Activated CD8-positive, alpha-beta memory T cell treated with anti-CD3 and anti-CD28 coated beads for 24 hours (primary cell): ENCODE data around the gene HOMER2.
"Not testable (repeated sequence)": the region's sequence is repeated elsewhere in the genome, so short reads cannot be mapped to it uniquely, and the experiment has no call there.

ENCODE experiments used
- DNase-seq: peaks from one replicate; pipeline ENCODE4 v3.0.0-alpha.2; 2020

The HOMER2 gene

DNA sequence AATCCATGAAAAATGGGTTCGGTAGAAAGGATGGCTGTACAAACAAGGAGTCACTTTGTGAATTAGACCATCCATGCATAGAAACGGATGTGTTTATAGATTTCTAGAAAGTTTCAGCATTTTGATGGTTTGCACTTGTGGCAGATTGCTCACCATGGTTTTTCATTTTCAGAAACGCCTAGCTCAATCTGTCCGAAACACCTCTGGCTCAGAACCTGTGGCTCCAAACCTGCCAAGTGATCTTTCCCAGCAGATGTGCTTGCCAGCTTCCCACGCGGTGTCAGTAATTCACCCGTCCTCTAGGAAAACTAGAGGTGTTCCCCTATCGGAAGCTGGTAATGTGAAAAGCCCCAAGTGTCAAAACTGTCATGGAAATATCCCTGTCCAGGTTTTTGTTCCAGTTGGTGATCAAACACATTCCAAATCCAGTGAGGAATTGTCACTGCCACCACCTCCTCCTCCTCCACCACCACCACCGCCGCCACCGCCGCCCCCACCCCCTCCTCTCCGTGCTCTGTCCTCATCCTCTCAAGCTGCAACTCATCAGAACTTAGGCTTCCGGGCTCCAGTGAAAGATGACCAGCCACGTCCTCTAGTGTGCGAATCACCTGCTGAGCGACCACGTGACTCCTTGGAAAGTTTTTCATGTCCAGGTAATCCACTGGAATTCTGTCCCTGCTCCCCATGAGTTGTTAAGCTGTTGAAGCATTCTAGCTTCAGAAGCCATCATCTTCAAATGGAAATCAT is 121.9 kb downstream of the HOMER2 start:
- no peak for DNase-seq

DNA sequence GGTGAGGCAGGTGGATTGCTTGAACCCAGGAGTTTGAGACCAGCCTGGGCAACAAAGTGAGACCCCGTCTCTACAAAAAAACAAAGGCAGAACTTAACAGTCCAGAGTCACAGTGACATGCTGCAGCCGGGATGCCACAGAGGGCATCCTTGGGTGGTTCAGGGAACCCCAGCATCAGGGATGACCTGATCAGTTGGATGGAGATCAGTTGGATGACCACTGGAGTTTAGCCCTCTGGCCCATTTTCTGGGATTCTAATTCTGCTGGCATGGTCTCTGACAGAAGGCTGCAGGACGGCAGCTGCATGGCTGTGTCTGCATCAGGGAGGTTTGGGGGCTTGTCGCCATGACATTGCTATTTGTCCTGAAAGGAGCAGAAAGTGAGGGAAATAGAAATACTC is 123.3 kb downstream of the HOMER2 start:
- no peak for DNase-seq

DNA sequence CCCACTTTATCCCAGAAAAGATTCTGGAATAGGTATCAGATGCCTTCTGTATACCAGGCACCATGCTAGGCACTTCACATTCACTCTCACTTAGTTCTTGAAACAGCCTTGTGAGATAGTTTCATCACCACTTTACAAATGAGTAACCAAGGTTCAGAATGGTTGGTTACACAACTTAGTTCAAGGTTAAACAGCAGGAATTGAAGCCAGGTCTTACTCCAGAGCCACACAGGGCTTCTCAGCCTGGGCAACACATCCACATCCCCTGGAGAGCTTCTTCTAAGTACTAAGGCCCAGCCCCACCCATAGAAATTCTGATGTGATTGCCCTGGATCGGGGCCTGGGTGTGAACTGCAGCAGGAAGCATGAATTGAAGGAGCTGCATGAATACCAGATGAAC is 124.4 kb downstream of the HOMER2 start:
- DNase-seq: no peak

DNA sequence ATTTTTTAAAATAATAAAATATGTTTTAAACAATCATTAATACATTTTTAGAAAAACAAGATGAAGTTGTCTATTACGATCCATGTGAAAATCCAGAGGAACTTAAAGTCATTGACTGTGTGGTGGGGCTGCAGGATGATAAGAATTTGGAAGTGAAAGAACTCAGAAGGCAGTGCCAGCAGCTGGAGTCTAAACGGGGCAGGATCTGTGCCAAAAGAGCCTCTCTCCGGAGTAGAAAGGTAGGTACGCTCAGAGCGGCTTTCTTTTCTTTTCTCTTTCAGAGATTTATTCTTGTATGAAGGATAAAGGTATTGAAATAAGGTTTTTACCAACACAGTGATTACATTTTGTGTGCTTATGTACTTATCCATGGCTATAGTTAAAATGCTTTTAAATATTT is 129.5 kb downstream of the HOMER2 start:
- no peak for DNase-seq

DNA sequence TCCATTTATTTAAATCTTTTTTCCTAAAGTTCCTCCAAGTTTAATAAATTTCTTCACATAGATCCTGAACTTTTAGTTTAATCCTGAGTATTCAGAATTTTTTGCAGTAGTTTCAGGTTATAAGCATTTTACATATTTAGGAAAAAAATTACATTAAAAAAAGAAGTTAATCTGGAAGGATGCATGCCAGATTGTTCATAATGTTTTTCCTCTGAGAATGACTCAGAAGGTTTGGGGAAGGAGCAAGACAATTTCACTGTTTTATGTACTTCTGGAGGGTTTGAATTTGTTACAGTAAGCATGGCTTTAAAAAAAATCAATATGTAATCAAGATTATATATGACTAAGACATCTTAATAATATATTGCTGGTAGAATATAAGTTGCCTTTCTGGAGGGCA is 130.7 kb downstream of the HOMER2 start:
- not testable (repeated sequence) for DNase-seq

DNA sequence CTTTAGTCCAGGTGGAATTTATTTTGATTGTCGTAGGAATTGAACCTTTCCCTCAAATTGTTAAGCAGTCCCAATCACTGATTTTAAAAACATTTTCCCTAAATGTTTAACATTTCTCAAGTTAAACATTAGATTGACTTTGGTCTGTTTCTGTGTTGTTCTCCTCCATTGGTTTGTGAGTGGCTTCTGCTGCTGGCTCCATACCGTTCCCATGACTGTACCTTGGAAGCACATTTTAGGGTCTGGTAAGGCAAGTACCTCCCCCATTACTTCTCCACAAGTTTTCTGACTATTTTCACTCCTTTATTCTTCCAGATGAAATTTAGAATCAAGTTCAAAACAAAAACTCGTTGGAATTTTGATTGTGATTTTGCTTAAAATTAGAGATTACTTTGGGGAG is 131.1 kb downstream of the HOMER2 start:
- not testable (repeated sequence) for DNase-seq

DNA sequence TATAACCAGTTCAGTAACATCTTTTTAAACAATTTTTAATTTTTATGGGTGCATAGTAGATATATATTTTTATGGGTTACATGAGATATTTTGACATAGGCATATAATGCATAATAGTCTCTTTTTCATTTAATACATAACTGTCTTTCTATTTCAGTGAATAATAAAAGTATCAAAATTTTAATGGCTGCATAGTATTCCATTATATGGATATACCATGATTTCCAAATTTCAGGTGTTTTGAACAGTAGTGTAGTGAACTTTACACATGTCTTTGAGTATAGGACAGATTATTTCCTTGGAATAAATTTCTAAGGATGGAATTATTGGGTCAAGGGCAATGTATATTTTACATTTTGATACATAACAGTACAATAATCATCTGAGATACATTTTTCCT is 132.4 kb downstream of the HOMER2 start:
- no peak for DNase-seq

DNA sequence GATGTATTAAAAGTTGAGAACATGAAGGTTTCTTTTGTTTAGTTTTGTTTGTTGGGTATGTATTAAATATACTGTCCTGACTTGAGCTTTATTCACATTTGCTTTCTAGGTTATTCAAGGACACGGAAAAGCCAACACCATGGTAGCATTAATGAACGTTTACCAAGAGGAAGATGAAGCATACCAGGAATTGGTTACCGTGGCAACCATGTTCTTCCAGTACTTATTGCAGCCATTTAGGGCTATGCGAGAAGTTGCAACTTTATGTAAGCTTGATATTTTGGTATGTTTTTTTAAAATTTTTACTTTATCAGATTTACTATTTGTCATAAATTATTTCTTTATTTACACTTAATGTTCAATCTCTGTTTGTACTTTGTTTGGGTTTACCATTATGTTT is 139.5 kb downstream of the HOMER2 start:
- DNase-seq: no peak

DNA sequence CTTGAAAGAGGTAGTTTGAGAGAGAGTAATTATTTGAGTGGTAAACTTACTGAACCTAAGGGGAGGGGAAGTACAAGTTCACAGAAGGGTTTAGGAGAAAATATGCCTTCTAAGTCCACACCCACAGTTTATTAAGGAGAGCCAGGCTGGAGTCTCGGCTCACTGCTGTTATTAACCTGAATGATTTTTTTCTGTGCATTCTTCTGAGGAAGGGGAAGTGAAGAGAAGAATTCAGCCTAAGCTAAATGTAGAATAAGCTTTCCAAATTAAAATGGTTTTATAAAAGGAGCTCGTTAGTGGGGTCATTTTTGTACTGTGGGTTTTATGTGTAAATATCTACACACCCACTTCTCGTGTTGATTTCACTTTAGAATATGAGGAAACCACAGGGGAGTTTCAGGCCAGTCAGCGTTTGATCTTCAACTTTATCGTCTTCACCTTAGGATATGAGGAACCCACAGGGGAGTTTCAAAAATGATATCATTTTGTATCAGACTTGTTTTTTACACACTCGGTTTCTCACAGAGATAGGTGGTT is 141.6 kb downstream of the HOMER2 start:
- no peak for DNase-seq

DNA sequence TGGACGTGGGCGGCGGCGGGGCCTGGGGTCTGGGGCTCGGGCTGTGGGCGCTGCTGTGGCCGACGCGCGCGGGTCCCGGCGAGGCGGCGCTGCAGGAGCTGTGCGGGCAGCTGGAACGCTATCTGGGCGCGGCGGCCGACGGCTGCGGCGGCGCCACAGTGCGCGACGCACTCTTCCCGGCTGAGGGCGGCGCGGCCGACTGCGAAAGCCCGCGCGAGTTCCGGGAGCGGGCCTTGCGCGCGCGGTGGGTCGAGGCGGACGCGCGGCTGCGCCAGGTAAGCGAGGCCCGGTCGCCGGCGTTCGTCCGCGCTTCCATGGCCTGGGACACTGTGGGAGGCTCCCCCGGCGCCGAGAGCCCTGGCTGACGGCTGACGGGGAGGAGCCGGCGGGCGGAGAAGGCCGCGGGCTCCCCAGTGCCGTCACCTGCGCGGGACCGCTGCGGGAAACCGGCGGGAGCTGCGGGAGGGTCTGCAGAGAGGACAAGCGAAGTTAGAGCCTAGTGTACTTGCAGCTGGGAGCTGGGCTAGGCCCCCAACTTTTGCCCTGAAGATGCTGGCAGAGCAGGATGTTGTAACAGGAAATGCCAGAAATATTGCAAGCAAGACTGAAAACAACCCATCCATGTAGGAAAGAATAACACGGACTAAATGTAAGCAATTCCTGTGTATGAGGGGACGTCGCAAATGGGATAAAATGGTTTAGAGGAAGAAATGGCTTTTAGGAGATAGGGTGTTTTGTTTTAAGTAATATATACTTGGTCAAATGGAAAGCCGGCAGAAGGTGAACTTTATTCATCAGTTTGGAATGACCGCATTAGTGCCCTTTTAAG is 142.2 kb downstream of the HOMER2 start:
- peak; percentile 68 for DNase-seq

DNA sequence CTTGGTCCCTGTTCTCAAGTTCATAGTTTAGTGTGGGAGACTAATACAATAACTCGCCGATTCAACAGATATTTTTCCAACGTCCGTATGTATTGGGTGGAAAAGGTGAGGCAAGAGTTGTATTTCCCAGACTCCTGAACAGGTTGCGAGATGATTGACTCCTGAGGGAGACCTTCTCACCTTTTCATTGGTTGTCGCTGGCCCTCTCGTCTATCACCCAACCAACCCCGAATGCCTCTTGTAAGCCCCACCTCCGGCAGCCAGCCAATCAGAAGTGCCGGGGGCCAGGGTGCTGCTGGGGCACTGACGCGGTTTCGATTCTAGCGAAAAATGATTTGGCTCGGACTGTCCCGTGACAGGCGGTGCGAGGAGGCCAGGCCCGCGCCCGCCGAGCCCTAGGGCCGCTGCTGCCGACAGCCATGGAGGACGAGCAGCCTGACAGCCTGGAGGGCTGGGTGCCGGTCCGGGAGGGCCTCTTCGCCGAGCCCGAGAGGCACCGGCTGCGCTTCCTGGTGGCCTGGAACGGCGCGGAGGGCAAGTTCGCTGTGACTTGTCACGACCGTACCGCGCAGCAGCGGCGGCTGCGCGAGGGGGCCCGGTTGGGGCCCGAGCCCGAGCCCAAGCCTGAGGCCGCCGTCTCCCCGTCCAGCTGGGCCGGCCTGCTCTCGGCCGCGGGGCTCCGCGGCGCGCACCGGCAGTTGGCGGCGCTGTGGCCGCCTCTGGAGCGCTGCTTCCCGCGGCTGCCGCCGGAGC is 143.0 kb downstream of the HOMER2 start, which contains the start of gene WHAMM:
Gene WHAMM (plus strand): TSS at position 321 of the 753 bp plus-strand sequence. CDS start 99 bp downstream, at position 420.
- DNase-seq: peak; percentile 95

DNA sequence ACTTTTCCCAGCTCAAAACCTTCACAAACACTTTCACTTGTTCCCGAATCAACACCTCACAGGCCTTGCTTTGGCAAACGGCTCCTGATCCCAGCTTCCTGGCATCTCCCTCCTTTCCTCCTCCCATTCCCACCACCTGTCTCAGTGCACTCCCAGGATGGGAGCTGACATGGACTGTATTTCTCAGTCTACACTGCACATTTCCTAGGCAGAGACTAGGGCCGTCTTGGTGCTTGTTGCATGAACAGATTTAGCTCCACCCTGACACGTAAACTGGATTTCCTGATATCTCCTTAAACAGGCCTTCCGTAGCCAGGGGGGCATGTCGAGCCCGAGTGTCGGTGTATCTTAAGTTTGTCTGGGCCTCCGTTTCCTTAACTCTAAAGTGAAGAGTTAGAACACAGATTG is 143.9 kb downstream of the HOMER2 start:
- DNase-seq: no peak

DNA sequence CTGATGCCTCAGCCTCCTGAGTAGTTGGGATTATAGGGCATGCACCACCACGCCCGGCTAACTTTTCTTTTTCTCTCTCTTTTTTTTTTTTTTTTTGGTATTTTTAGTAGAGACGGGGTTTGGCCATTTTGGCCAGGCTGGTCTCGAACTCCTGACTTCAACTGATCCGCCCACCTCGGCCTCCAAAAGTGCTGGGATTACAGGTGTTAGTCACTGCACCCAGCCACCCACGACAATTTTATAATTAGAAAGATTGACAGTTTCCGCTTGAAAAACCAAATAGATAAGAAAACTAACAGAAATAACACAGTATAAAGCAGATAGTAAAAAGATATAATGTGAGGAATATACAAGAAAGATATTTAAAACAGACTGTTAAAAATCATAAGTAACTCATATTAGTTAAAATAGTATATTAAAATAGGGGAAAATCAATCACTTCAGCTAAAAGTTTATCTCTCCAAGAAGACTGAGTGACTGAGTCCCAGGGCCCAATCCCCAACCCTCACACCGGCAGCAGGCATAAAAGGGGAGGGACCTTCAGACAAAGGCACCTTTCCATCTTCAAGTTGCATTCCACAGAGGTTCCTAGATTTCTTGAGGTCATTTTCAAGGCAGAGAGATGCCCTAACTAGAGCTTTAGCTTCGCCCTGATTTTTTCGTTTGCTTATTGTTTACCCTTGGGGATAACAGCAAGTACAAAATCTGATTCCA is 144.4 kb downstream of the HOMER2 start:
- DNase-seq: no peak

DNA sequence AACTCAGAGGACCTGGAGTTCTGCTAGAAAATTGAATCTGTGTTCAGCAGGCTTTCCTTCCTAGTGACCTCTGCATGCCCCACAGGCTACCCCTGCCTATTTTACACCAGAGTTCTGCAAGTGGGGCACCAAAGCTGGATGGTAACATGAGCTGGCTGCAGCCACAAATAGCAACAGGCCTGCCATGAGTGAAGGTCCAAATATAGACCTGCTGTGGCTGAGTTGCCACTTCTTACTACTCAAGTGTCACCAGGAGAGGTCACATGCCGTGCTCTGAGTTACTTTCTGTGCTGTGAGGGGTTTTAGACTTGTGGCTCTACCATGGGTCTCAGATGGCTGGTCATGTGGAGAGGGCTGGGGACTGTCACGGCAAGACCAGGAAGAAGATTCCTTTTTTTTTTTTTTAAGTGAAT is 146.5 kb downstream of the HOMER2 start, which contains the start of gene FSD2:
Gene FSD2 (minus strand): TSS at position 76 of the 413 bp plus-strand sequence. CDS start 18,679 bp downstream, outside the sequence.
- no peak for DNase-seq

DNA sequence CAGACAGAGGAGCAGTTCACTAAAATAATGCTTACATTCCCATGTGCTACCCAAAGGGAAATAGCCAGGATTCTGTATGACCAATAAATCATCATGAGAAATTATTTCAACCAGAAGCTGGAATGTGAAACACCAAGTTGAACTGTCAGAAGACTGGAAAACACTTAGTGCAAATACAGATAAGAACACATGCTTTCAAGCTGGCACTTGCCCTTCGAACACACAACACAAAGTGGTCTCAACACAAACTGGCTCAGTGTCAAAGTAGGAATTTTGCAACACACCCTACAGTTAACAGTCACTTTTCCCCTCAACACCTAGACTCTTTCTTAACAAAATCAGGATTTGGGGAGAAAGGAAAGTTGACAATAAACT is 148.0 kb downstream of the HOMER2 start:
- DNase-seq: no peak

DNA sequence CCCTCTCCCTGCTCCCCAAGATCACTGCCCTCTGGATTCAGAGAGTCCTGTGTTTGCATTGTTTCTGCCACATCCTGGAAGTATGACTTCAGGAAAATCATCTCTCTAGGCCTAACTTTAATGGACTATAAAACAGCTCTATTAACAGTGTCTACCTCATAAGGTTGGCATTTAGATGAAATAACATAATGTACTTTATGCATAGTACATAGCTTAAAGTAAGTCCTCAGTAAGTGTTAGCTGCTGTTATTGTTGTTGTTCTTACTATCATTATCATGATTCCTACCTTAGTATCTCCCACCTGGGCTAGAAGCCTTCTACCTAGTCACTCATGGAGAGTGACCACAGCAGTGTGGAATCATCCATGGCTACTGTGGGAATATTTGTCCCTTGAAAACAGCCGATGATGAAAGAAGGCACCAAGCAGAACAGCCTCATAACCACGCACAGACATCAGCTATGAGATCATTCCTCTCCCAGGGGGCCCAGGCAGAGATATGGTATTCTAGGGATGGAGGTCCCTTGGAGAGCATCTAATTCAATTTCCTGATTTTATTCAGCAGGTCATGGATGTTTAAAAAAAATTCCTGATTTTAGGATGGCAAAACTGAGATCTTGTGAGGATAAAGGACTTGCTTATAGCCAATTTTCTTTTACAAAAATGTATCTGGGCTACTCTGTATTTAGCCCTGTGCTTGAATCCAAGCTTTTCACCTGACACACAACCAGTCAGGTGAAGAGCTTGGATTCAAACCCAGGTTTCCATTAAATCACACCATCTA is 148.5 kb downstream of the HOMER2 start:
- DNase-seq: no peak

DNA sequence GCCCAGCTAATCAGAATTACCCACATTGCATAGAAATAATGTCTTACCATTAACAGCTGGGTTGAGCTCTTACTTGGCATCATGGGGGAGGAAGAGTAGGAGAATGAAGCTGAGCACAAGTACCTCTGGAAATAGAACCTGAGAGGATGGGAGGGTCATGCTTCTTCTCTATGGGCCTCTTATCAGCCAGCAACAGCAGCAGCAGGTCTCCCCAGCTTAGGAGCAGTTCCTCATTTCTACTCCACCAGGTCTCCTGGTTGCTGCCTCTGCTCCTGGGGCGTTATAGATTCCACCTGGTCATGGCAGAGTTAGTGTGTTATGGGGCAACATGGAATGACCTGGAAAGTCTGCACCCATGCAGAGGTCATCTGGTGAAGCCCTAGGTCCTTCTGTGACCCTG is 150.0 kb downstream of the HOMER2 start:
- DNase-seq: no peak

DNA sequence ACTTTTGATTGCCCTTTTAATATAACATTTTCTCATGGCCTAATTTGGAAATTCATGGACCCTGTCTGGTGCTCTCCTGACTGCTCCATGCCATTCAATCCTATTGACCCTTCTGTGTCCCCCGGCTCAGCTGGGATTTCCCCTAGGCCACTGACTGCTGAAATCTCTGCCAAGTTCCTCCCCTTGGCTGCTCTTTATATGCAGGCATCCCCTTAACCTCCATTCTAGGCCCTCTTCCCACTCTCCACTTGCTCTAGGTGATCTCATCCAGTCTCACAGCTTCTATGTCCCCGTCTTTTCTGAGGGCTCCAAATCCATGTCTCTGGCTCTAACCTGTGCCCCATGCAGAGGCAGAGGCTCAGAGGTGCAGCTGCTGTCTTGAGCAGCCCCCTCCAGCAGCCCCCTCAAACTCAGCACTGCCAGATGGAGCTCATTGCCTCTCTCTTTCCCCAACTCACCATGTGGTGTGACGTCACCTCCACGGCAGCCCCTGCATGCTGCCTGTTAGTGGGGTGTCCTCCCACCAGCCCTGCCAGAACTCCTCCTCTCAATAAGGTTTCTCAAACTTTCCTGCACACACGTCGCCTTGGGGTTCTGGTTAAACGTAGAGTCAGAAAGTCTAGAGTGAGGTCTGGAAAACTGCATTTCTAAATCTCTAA is 153.2 kb downstream of the HOMER2 start:
- DNase-seq: no peak
